AG10803 (cell line): ENCODE data around the gene PKNOX2.

Experiments
- DNase-seq: peaks from one replicate; pipeline ENCODE4 v3.0.0; 2010; ENCODE audit warnings: low read depth
- H3K4me3 ChIP-seq: 2 replicates; pipeline ENCODE4 v1.5.1; 2011; ENCODE audit warnings: mild to moderate bottlenecking, low read length, control low read depth
- TF ChIP-seq, protein P1 (sequence below): conservative IDR thresholded peaks from 2 replicates; pipeline ENCODE4 v1.5.1; 2011; ENCODE audit warnings: mild to moderate bottlenecking, low read length, control low read depth, inconsistent platforms

PKNOX2 gene

GRCh38 chr11:125167292-125167953, 2.9 kb downstream of the PKNOX2 start:
- H3K4me3 ChIP-seq, result no peak overlapping the region
- DNase-seq, result no peak
- TF ChIP-seq, protein P1, sequence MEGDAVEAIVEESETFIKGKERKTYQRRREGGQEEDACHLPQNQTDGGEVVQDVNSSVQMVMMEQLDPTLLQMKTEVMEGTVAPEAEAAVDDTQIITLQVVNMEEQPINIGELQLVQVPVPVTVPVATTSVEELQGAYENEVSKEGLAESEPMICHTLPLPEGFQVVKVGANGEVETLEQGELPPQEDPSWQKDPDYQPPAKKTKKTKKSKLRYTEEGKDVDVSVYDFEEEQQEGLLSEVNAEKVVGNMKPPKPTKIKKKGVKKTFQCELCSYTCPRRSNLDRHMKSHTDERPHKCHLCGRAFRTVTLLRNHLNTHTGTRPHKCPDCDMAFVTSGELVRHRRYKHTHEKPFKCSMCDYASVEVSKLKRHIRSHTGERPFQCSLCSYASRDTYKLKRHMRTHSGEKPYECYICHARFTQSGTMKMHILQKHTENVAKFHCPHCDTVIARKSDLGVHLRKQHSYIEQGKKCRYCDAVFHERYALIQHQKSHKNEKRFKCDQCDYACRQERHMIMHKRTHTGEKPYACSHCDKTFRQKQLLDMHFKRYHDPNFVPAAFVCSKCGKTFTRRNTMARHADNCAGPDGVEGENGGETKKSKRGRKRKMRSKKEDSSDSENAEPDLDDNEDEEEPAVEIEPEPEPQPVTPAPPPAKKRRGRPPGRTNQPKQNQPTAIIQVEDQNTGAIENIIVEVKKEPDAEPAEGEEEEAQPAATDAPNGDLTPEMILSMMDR, result no peak

DNA sequence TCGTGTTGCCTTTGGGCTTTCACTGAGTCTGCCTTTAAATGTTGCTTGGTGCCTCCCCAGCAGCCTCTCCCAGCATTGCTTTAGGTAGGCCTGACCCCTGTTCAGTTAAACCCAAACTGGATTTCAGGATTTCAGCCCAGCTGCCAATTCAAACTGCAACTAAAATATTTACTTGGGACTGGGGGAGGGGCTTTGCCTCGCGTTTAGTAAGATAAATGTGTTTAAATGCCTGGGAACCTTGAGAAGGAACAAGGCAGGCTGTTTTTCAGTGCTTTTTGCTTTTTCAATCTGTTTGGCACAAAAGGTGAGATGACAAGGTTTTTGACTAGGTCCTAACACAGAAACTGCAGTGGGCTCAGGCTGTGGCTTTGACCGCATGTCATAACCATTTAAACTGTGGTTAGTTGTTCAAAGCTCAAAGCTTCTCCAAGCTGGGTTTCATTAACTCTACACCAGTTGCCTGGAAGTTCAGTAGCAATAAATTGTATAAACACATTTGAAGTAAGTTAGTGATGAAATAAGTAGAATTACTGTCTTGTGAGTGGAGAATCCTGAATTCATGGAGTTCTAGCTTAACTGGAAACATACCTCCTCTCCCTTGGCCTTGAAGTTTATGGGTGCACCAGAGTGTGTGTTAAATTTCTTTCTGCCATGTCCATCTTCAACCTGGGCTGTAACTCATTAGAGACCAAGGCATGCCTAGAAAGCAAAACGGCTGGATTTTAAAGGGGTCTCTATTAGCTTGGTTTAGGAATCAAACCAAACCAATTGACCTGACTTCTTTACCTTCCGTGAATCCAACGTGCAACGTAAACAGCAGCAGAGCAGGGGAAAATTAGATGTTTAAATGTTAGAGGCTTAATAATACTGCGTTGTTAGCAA, 3.6 kb downstream of the PKNOX2 start:
- H3K4me3 ChIP-seq, result no peak overlapping the region
- DNase-seq, result peak; percentile 93
- TF ChIP-seq, protein P1, result no peak

- no peak overlapping the region for H3K4me3 ChIP-seq
- TF ChIP-seq, protein P1, result no peak
- DNase-seq, result no peak
Measured at GRCh38 chr11:125168918-125169456, 4.4 kb downstream of the PKNOX2 start.

- no peak for DNase-seq
- H3K4me3 ChIP-seq, result no peak overlapping the region
- TF ChIP-seq, protein P1, result no peak
Measured at GRCh38 chr11:125170001-125170509, 5.5 kb downstream of the PKNOX2 start.

DNA sequence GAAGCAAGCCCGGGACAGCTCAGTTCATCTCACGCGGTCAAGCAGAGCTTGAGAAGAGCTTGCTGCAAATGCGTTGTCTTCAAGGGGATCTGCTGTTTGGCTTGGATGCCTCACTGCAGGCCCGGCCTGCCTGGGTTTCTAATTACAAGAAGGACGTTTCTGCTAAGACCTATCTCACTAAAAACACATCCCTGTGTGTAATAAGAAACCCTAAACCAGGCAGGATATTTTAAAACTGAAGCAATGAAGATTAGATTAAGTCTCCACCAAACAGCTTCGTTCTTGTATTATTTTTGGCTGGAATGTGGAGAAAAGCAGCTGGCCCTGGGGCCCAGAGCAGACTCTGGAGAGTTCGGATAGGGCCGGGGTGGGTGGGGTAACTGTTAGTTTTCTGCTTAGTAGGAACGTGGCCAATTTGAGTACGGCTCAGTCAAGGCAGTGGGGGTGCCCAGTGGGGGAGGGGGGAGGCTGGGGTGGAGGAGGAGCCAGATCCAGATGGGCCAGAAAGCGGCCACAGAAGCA, 6.0 kb downstream of the PKNOX2 start:
- H3K4me3 ChIP-seq, result no peak overlapping the region
- no peak for DNase-seq
- TF ChIP-seq, protein P1, result no peak

- TF ChIP-seq, protein P1, result no peak
- H3K4me3 ChIP-seq, result no peak overlapping the region
- DNase-seq, result no peak
Measured at GRCh38 chr11:125171974-125172373, 7.4 kb downstream of the PKNOX2 start.
